ENCODE data around the gene IL1R2. TPM values are rescaled to one million over a fixed set of nuclear protein-coding genes. Genes with fewer than 3 reads are reported as not detected.

Gene IL1R2
- total and polyA plus RNA-seq, 2 of the 13 experiments (the other 11 are each of a cell fraction or from before 2014, with no cell fraction given) = 3.6 to 7.3 TPM

- TF ChIP-seq, protein P1, sequence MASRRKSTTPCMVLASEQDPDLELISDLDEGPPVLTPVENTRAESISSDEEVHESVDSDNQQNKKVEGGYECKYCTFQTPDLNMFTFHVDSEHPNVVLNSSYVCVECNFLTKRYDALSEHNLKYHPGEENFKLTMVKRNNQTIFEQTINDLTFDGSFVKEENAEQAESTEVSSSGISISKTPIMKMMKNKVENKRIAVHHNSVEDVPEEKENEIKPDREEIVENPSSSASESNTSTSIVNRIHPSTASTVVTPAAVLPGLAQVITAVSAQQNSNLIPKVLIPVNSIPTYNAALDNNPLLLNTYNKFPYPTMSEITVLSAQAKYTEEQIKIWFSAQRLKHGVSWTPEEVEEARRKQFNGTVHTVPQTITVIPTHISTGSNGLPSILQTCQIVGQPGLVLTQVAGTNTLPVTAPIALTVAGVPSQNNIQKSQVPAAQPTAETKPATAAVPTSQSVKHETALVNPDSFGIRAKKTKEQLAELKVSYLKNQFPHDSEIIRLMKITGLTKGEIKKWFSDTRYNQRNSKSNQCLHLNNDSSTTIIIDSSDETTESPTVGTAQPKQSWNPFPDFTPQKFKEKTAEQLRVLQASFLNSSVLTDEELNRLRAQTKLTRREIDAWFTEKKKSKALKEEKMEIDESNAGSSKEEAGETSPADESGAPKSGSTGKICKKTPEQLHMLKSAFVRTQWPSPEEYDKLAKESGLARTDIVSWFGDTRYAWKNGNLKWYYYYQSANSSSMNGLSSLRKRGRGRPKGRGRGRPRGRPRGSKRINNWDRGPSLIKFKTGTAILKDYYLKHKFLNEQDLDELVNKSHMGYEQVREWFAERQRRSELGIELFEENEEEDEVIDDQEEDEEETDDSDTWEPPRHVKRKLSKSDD (CRISPR knock-in tag; IDR thresholded peaks at IDR 0.05; ENCODE audit: low read depth) = peak; percentile 84; the same call in 1 of the 2 replicates
- TF ChIP-seq ZNF10 (CRISPR knock-in tag; IDR thresholded peaks at IDR 0.05; ENCODE audit: borderline replicate concordance, low read depth) = no peak
- TF ChIP-seq, protein P2, sequence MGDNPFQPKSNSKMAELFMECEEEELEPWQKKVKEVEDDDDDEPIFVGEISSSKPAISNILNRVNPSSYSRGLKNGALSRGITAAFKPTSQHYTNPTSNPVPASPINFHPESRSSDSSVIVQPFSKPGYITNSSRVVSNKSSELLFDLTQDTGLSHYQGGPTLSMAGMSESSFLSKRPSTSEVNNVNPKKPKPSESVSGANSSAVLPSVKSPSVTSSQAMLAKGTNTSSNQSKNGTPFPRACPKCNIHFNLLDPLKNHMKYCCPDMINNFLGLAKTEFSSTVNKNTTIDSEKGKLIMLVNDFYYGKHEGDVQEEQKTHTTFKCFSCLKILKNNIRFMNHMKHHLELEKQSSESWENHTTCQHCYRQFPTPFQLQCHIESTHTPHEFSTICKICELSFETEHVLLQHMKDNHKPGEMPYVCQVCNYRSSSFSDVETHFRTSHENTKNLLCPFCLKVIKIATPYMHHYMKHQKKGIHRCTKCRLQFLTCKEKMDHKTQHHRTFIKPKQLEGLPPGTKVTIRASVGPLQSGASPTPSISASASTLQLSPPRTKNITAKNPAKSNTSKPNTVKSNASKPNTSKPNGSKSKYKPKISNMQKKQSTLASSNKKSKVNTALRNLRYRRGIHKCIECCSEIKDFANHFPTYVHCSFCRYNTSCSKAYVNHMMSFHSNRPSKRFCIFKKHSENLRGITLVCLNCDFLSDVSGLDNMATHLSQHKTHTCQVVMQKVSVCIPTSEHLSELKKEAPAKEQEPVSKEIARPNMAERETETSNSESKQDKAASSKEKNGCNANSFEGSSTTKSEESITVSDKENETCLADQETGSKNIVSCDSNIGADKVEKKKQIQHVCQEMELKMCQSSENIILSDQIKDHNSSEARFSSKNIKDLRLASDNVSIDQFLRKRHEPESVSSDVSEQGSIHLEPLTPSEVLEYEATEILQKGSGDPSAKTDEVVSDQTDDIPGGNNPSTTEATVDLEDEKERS (CRISPR knock-in tag; IDR thresholded peaks at IDR 0.05) = peak; percentile 94
- peak; percentile 70 for TF ChIP-seq POLR2G (IDR thresholded peaks at IDR 0.05; ENCODE audit: low read depth, low read length)
- TF ChIP-seq ZNF432 (CRISPR knock-in tag; IDR thresholded peaks at IDR 0.05; ENCODE audit: borderline replicate concordance) = no peak
- peak; percentile 39; the same call in 1 of the 2 replicates for TF ChIP-seq ZNF280B (CRISPR knock-in tag; IDR thresholded peaks at IDR 0.05; ENCODE audit: borderline replicate concordance)
- TF ChIP-seq, protein P3, sequence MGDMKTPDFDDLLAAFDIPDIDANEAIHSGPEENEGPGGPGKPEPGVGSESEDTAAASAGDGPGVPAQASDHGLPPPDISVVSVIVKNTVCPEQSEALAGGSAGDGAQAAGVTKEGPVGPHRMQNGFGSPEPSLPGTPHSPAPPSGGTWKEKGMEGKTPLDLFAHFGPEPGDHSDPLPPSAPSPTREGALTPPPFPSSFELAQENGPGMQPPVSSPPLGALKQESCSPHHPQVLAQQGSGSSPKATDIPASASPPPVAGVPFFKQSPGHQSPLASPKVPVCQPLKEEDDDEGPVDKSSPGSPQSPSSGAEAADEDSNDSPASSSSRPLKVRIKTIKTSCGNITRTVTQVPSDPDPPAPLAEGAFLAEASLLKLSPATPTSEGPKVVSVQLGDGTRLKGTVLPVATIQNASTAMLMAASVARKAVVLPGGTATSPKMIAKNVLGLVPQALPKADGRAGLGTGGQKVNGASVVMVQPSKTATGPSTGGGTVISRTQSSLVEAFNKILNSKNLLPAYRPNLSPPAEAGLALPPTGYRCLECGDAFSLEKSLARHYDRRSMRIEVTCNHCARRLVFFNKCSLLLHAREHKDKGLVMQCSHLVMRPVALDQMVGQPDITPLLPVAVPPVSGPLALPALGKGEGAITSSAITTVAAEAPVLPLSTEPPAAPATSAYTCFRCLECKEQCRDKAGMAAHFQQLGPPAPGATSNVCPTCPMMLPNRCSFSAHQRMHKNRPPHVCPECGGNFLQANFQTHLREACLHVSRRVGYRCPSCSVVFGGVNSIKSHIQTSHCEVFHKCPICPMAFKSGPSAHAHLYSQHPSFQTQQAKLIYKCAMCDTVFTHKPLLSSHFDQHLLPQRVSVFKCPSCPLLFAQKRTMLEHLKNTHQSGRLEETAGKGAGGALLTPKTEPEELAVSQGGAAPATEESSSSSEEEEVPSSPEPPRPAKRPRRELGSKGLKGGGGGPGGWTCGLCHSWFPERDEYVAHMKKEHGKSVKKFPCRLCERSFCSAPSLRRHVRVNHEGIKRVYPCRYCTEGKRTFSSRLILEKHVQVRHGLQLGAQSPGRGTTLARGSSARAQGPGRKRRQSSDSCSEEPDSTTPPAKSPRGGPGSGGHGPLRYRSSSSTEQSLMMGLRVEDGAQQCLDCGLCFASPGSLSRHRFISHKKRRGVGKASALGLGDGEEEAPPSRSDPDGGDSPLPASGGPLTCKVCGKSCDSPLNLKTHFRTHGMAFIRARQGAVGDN (CRISPR knock-in tag; IDR thresholded peaks at IDR 0.05) = peak; percentile 96
- no peak for TF ChIP-seq ZNF773 (CRISPR knock-in tag; IDR thresholded peaks at IDR 0.05; ENCODE audit: borderline replicate concordance)
- peak; percentile 76; the same call in 1 of the 2 replicates for TF ChIP-seq TOPORS (CRISPR knock-in tag; IDR thresholded peaks at IDR 0.05)
- 0 out of 2 replicates have a peak, but pooled peaks have one; percentile 18 for TF ChIP-seq ZNF468 (CRISPR knock-in tag; IDR thresholded peaks at IDR 0.05)
- TF ChIP-seq CCDC6 (CRISPR knock-in tag; IDR thresholded peaks at IDR 0.05) = peak; percentile 71; the same call in 1 of the 2 replicates
- peak; percentile 31 to 49; a peak in 3 of 4 replicates for TF ChIP-seq MAFK (conservative IDR thresholded peaks at IDR 0.05 in 1 of 2, IDR thresholded peaks at IDR 0.05 in 1 of 2; ENCODE audit: low read length in 2 of 2)
These were observed 54.6 kb downstream of the IL1R2 start (continued) for GRCh38 chr2:102046135-102046986.
